GM19463 (cell line): ENCODE results near the gene VAPA.

Experiments used
- ATAC-seq: cut with Tn5 transposase; IDR thresholded peaks from one replicate; pipeline ENCODE4 v1.9.1; 2021; ENCODE audit warnings: mild to moderate bottlenecking, moderate library complexity; ENCODE audit not compliant: unreplicated experiment

The VAPA gene

GRCh38 chr18:9913526-9914333 is at the start of gene VAPA:
Gene VAPA (plus strand): TSS chr18:9914016. CDS start chr18:9914257, 241 bp downstream.
- peak; percentile 81 for ATAC-seq

GRCh38 chr18:9865764-9866490 is 47.9 kb upstream of the VAPA start:
- no peak for ATAC-seq

GRCh38 chr18:9866627-9867026 is 47.2 kb upstream of the VAPA start:
- ATAC-seq: no peak

DNA sequence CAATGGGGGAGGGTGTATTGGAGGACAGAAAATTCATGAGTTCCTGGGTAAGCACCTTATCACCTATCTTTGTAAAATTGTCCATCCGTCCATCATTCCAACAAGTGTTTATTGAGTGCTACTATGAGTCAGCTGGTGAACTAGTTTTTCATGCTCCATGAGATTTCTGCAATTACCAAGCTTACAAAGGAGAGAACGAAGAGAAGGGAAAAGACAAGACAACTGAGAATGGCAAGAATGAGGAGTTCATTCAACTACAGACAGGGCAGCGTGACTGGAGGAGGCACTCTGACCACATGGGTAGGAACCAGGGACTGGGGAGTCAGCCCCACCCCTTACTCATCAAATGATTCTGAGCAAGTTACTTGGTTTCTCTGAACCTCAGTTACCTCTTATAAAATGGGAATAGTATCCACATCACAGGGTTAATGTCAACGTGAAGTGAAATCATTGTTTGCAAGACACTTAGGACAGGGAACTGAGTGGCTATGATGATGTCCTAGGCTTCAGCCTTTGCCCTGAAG is 46.7 kb upstream of the VAPA start:
- ATAC-seq: no peak

- no peak for ATAC-seq
Observed at GRCh38 chr18:9868857-9869714, 44.7 kb upstream of the VAPA start.

GRCh38 chr18:9869715-9870430 is 43.9 kb upstream of the VAPA start:
- ATAC-seq: peak; percentile 88

- ATAC-seq: peak; percentile 11
Observed at GRCh38 chr18:9870431-9871008, 43.3 kb upstream of the VAPA start.

DNA sequence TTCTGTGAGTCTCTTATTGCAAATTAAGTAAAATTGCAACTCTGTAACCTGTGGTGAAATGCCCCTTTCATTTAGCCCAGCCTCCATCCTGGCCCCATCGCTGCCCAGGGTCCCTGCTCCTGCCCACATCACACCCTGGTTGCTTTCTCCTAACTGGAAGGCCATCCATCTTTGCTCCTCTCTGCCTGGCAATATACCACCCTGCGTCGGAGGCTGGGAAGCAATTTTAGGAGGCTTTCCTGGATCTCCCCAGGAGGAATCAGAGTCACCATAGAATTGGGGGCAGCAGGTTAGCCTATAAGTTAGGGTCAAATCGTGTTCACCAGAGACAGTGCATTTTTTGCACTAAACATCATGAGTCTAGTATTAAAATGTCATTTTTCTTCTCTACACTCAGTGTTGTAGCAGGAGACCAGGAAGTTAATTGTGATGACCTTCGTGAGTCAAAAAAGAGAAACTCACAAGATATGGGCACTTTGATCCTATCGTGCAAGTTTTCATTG is 42.5 kb upstream of the VAPA start:
- ATAC-seq: no peak

- no peak for ATAC-seq
Observed at GRCh38 chr18:9872823-9873222, 41.0 kb upstream of the VAPA start.

- ATAC-seq: no peak
Observed at GRCh38 chr18:9874728-9875127, 39.1 kb upstream of the VAPA start.

DNA sequence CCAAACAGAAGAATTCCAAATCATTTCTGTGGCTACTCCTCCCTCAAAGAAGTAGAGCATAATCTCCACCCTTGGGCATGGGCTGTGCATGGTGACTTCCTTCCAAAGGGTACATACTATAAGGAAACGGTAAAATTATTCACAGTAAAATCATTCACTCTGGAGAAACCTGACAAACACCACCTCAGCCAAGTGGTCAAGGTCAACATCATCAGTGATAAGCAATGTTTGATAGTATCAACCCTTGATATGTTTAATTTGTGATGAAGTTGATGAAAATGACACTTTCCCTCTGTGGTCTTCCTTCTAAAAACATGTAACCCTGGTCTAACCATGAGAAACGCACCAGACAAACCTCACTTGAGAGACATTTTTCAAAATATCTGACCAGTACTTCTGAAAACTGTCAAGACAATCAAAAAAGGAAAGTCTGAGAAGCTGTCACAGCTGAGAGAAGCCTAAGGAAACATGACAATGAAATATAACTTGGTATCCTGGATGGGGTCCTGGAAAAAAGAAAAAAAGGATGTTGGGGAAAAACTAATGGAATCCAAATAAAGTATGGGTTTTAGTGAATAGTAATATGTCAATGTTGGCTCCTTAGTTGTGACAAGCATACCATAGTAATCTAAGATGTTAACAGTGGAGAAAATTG is 37.5 kb upstream of the VAPA start:
- no peak for ATAC-seq

- ATAC-seq: peak; percentile 45
Observed at GRCh38 chr18:9876867-9877654, 36.8 kb upstream of the VAPA start.

DNA sequence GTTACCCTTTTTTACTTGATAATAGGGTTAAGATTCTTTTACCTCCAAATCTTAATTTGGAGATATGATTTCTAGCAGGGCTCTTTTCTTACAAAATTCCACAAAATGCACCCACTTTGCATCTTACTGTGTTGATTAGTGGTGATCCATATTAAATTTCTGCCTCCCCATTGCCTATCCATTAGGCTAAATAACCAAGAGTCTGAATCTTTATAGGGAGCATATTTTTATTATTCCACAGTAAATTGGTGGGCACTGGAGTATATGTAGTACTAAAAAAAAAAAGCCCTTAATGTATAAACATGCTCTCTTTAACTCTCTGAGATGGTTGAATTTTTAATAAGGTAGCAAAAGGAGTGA is 36.2 kb upstream of the VAPA start:
- ATAC-seq: no peak

DNA sequence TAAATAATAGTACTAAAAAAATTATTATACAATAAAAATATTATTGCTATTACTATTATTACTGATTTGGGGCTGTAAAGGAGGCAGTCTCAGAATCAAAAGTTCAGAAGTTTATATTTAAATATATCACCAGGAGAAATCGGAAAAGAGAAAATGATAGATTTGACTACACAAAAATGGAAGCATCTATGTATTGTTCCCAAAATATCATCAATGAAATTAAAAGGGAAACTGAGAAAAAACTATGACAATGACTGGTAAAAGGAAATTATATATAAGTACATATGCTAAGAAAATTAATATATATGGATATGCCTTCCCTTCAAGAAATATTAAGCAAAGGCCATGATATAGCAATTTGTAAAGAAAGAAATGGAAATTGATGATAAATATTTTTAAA is 35.7 kb upstream of the VAPA start:
- no peak for ATAC-seq

GRCh38 chr18:9878783-9879242 is 35.0 kb upstream of the VAPA start:
- ATAC-seq: no peak

DNA sequence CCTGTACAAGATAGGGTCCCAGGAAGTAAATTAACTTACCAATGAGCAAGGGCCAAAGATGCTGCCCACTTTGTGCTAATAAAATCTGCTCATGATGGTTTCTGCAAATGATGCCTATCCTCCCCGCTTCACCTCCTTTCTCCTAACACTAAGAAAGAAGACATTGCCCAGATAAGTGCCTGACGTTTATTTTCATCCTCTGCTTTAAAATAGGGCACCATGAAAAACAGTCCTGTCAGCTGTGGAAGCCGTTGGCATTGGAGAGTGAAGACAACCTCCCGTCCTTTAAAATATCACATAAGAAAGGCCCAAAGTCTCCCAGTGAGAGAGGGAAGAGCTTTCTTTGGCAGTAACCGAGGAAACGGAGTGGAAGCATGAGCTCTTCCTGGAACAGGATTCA is 29.7 kb upstream of the VAPA start:
- no peak for ATAC-seq

GRCh38 chr18:9884532-9885140 is 29.2 kb upstream of the VAPA start:
- ATAC-seq: no peak
